NCI-H2227 treated with DMSO at 0.1 percent for 48 hours (cell line): ENCODE measurements around the gene RAB6B.

Experiments
- DNase-seq: peaks from one replicate; lab custom pipeline; 2025; lab: John Stamatoyannopoulos, UW

RAB6B gene

GRCh38 chr3:133880886-133881455, 14.7 kb downstream of the RAB6B start:
- no peak for DNase-seq

GRCh38 chr3:133880287-133880686, 15.4 kb downstream of the RAB6B start:
- no peak for DNase-seq

- DNase-seq = no peak
Measured at GRCh38 chr3:133878518-133878917, 17.2 kb downstream of the RAB6B start.

GRCh38 chr3:133877221-133877620, 18.5 kb downstream of the RAB6B start:
- DNase-seq = no peak

- DNase-seq = no peak
Measured at GRCh38 chr3:133874761-133875438, 20.8 kb downstream of the RAB6B start.

GRCh38 chr3:133874344-133874743, 21.3 kb downstream of the RAB6B start:
- no peak for DNase-seq

- no peak for DNase-seq
Measured at GRCh38 chr3:133872781-133873180, 22.9 kb downstream of the RAB6B start.

- no peak for DNase-seq
Measured at GRCh38 chr3:133872161-133872560, 23.5 kb downstream of the RAB6B start.

GRCh38 chr3:133871368-133872090, 24.2 kb downstream of the RAB6B start:
- no peak for DNase-seq

GRCh38 chr3:133870822-133871221, 24.9 kb downstream of the RAB6B start:
- DNase-seq = no peak

GRCh38 chr3:133869586-133869985, 26.1 kb downstream of the RAB6B start:
- DNase-seq = no peak

- DNase-seq = no peak
Measured at GRCh38 chr3:133868758-133869475, 26.8 kb downstream of the RAB6B start.

- no peak for DNase-seq
Measured at GRCh38 chr3:133868186-133868585, 27.5 kb downstream of the RAB6B start.

GRCh38 chr3:133866141-133866540, 29.5 kb downstream of the RAB6B start:
- no peak for DNase-seq

GRCh38 chr3:133865136-133865855, 30.4 kb downstream of the RAB6B start:
- no peak for DNase-seq

- no peak for DNase-seq
Measured at GRCh38 chr3:133864616-133865015, 31.1 kb downstream of the RAB6B start.

GRCh38 chr3:133863911-133864310, 31.8 kb downstream of the RAB6B start:
- no peak for DNase-seq

GRCh38 chr3:133862161-133862560, 33.5 kb downstream of the RAB6B start:
- DNase-seq = no peak

- no peak for DNase-seq
Measured at GRCh38 chr3:133860519-133860918, 35.2 kb downstream of the RAB6B start.

GRCh38 chr3:133859381-133860234, 36.1 kb downstream of the RAB6B start:
- DNase-seq = peak; percentile 11

GRCh38 chr3:133857767-133858166, 37.9 kb downstream of the RAB6B start:
- DNase-seq = no peak
